Trophoblast cell (in vitro differentiated cells and primary cell): ENCODE measurements around the gene DHX29.
A peak's percentile ranks its signal among the peaks of the same experiment; 100 is the strongest.

Experiments
- DNase-seq, 2 donors: peaks; one replicate each; pipeline ENCODE4 v3.0.0-alpha.2; 2016
- H2AFZ ChIP-seq: 2 replicates; pipeline ENCODE4 v1.6.1; 2013; ENCODE audit warnings: low read length, moderate library complexity, mild to moderate bottlenecking; ENCODE audit not compliant: insufficient read depth, poor library complexity
- H2AK5ac ChIP-seq: 2 replicates; pipeline ENCODE4 v1.6.1; 2013; ENCODE audit warnings: mild to moderate bottlenecking, low read length
- H2BK120ac ChIP-seq: 2 replicates; pipeline ENCODE4 v1.6.1; 2013; ENCODE audit warnings: low read length, mild to moderate bottlenecking, moderate library complexity; ENCODE audit not compliant: insufficient read depth, poor library complexity
- H2BK12ac ChIP-seq: 2 replicates; pipeline ENCODE4 v1.6.1; 2013; ENCODE audit warnings: mild to moderate bottlenecking, low read length, moderate library complexity
- H2BK5ac ChIP-seq: 2 replicates; pipeline ENCODE4 v1.6.1; 2013; ENCODE audit warnings: low read length, low read depth, moderate library complexity, mild to moderate bottlenecking; ENCODE audit not compliant: poor library complexity
- H3K14ac ChIP-seq: 2 replicates; pipeline ENCODE4 v1.6.1; 2013; ENCODE audit warnings: mild to moderate bottlenecking, low read length
- H3K18ac ChIP-seq: 2 replicates; pipeline ENCODE4 v1.6.1; 2013; ENCODE audit warnings: mild to moderate bottlenecking, low read length
- H3K23ac ChIP-seq: 2 replicates; pipeline ENCODE4 v1.6.1; 2013; ENCODE audit warnings: low read length
- H3K27ac ChIP-seq: 2 replicates; pipeline ENCODE4 v1.5.1; 2013; ENCODE audit warnings: low read depth, mild to moderate bottlenecking, inconsistent platforms, low read length, moderate library complexity
- H3K27me3 ChIP-seq: 2 replicates; pipeline ENCODE4 v1.6.1; 2013; ENCODE audit warnings: inconsistent platforms, mild to moderate bottlenecking, low read length, moderate library complexity; ENCODE audit not compliant: insufficient read depth
- H3K36me3 ChIP-seq, 2 experiments: 1 replicate in 1 of 2; 2 replicates in 1 of 2; pipeline ENCODE4 v1.6.1; 2013; ENCODE audit warnings: low read length in 2 of 2, mild to moderate bottlenecking in 2 of 2, moderate library complexity in 1 of 2; ENCODE audit not compliant: insufficient read depth in 2 of 2, control insufficient read depth in 1 of 2
- H3K4ac ChIP-seq: 2 replicates; pipeline ENCODE4 v1.6.1; 2013; ENCODE audit warnings: low read depth, mild to moderate bottlenecking, low read length, moderate library complexity
- H3K4me1 ChIP-seq, 2 experiments: 1 replicate in 1 of 2; 2 replicates in 1 of 2; pipeline ENCODE4 v1.6.1; 2013; ENCODE audit warnings: low read length in 2 of 2, mild to moderate bottlenecking in 2 of 2, moderate library complexity in 1 of 2; ENCODE audit not compliant: insufficient read depth in 2 of 2, control insufficient read depth in 1 of 2
- H3K4me2 ChIP-seq: 2 replicates; pipeline ENCODE4 v1.6.1; 2013; ENCODE audit warnings: inconsistent platforms, mild to moderate bottlenecking, low read length, moderate library complexity
- H3K4me3 ChIP-seq: 2 replicates; pipeline ENCODE4 v1.5.1; 2013; ENCODE audit warnings: mild to moderate bottlenecking, low read depth, low read length, inconsistent platforms
- H3K79me1 ChIP-seq: one replicate; pipeline ENCODE4 v1.6.1; 2013; ENCODE audit warnings: low read length
- H3K79me2 ChIP-seq: 2 replicates; pipeline ENCODE4 v1.6.1; 2013; ENCODE audit warnings: low read length, mild to moderate bottlenecking; ENCODE audit not compliant: control insufficient read depth, insufficient read depth, poor library complexity
- H3K9ac ChIP-seq: 2 replicates; pipeline ENCODE4 v1.6.1; 2013; ENCODE audit warnings: mild to moderate bottlenecking, low read length
- H3K9me3 ChIP-seq: 2 replicates; pipeline ENCODE4 v1.6.1; 2013; ENCODE audit warnings: low read depth, mild to moderate bottlenecking, control low read depth, inconsistent platforms, low read length; ENCODE audit not compliant: insufficient read depth
- H4K12ac ChIP-seq: 2 replicates; pipeline ENCODE4 v1.6.1; 2013; ENCODE audit warnings: low read depth, mild to moderate bottlenecking, low read length, moderate library complexity
- H4K8ac ChIP-seq: 2 replicates; pipeline ENCODE4 v1.6.1; 2013; ENCODE audit warnings: low read depth, mild to moderate bottlenecking, low read length, moderate library complexity
- H4K91ac ChIP-seq: one replicate; pipeline ENCODE4 v1.6.1; 2013; ENCODE audit warnings: low read depth, mild to moderate bottlenecking, low read length, moderate library complexity
- WGBS: extraction: QIAGEN DNeasy Blood & Tissue Kit; methylation state at CpG from one replicate; pipeline ENCODE4 v1.1.7; 2013; ENCODE audit warnings: missing lambda C conversion rate; ENCODE audit not compliant: insufficient read length, insufficient coverage; ENCODE audit errors: extremely low coverage; 5-methylcytosine and 5-hydroxymethylcytosine counted together

Gene DHX29

DNA sequence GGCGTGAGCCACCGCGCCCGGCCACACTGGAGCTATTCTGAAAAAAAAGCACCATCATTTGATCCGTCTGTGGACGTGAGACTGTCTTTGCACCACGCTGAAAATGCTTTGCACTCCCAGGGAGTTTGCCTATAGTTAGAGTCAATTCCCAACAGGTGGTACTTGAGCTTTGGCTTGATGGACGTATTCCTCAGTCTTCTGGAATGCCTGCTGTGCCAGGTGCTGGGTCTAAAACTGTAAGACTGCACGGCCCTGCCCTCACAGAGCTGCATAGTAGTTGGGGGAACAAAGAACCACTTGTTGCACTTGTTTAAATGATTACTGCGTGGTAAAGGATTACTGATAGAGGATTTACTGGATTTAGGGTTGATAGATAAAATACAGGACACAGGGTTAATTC lies 70.7 kb downstream of the DHX29 start:
- no peak overlapping the region for H3K4me3 ChIP-seq
- H3K9me3 ChIP-seq = peaks cover 2% of the 10 kb centered on the region
- H3K27ac ChIP-seq = no peak overlapping the region
- H2BK12ac ChIP-seq = no peak overlapping the region
- no peak for DNase-seq
- no peaks in the 10 kb centered on the region for H3K36me3 ChIP-seq
- no peak overlapping the region for H3K9ac ChIP-seq
- H3K23ac ChIP-seq = no peak overlapping the region
- no peak overlapping the region for H2BK5ac ChIP-seq
- no peak overlapping the region for H4K8ac ChIP-seq
- H4K12ac ChIP-seq = no peak overlapping the region
- no peak overlapping the region for H3K14ac ChIP-seq
- no peak overlapping the region for H2AK5ac ChIP-seq
- no peak overlapping the region for H4K91ac ChIP-seq
- no peaks in the 10 kb centered on the region for H3K79me1 ChIP-seq
- no peak overlapping the region for H2BK120ac ChIP-seq
- H3K79me2 ChIP-seq = no peaks in the 10 kb centered on the region
- H3K27me3 ChIP-seq = peaks cover 26% of the 10 kb centered on the region
- no peak overlapping the region for H3K4me2 ChIP-seq
- no CpG with 5 or more reads among the region's 10 CpGs for WGBS
- H3K4ac ChIP-seq = no peak overlapping the region
- no peak overlapping the region for H2AFZ ChIP-seq
- H3K4me1 ChIP-seq = peaks cover 7 to 13% of the 10 kb centered on the region in 2 experiments
- H3K18ac ChIP-seq = no peak overlapping the region

DNA sequence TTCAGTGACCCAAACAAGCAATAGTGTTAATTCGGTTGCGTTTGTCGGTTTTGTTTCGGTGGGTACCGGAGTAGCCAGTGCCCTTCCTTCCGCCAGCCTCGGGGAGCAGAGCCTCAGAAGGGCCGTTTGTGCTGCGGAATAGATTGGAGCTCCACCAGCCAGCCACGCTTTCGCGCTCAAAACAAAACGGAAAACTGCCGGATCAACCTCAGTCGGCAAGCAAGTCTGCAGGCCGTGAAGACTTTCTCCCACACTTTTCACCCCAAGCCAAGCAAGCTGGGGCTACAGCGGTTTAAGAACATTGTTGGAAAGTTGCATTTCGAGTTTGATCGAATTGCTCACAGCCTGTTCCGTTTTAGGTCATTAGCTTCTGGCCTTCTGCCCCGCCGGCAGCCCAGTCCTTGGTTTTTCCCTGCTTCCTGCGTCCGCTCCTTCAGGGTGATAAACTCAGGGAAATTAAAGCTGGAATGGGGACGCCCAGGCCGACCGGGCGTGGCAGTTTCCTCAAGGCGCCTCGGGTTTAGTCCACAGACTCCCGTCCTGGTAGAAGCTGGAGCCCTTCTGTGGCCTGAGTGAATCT lies 73.3 kb downstream of the DHX29 start:
- Histone ChIP-seq H3K4me2 (peak overlapping the region; percentile 94), H4K91ac (no peak overlapping the region), H2BK5ac (no peak overlapping the region), H3K23ac (no peak overlapping the region), H4K8ac (no peak overlapping the region), H3K36me3 (no peaks in the 10 kb centered on the region), H2BK120ac (no peak overlapping the region), H3K4ac (no peak overlapping the region), H3K79me2 (no peaks in the 10 kb centered on the region), H3K9me3 (peaks cover 2% of the 10 kb centered on the region), H2BK12ac (no peak overlapping the region), H3K9ac (no peak overlapping the region), H3K14ac (no peak overlapping the region), H2AFZ (no peak overlapping the region), H3K4me3 (peak overlapping the region; percentile 67), H4K12ac (no peak overlapping the region), H3K27me3 (peaks cover 44% of the 10 kb centered on the region), H3K27ac (no peak overlapping the region), H3K18ac (no peak overlapping the region), H3K4me1 (peaks cover 11 to 18% of the 10 kb centered on the region in 2 experiments), H2AK5ac (no peak overlapping the region), H3K79me1 (no peaks in the 10 kb centered on the region)
- WGBS = no CpG with 5 or more reads among the region's 31 CpGs
- peak in 1 of 2 donors; percentile 26 for DNase-seq

DNA sequence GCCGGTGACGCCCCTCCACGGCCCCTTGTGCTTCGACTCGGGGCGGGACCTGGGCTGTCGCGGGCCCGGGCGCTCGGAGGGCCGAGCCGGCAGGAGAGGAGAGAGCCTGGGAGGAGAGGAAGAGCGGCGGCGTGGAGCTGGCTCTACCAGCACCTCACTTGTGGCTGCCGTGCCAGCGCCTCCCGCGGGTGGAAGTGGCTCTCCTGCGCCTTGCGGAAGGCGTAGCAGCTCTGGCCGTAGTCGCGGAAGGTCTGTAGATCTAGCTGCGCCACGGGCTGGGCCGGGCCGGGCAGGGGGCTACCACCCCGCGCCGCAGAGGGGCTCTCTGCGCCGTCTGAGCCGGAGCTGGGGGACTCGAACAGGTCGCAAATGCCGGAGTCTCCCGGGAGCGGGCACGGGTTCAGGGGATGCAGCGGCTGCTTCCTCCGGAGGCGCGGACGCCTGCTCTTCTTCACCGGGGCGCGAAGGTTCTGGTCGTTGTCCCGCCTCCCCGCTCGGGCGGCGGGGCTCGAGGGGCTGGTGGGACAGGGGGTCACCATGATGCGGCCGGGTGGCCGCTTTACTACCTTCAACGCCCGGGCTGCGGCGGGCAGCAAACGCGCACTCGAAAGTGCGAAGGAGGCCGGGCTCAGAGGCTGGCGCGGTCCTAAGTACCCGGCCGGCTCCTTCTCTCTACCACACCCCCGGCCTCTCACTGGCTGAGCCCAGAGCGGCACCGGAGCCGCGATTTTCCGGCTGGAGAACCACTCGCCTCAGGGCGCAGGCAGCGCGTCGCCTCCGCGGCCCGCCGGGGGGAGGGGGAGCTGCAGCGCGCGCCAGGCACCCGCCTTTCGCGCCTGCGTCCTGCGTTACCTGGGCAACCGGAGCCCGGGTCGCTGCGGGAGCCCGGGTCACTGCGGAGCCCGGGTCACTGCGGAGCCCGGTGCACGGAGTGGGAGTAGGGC lies 74.2 kb downstream of the DHX29 start, which contains the start of gene CCNO:
TSS of gene CCNO (minus strand) at position 624 of the 944 bp plus-strand sequence. CDS start at position 539, 85 bp downstream.
- H2BK5ac ChIP-seq = no peak within 1 kb of the TSS
- DNase-seq = peak; percentile 75 to 85
- H3K79me2 ChIP-seq = no peaks in the 10 kb centered on the region
- H3K9ac ChIP-seq = no peak within 1 kb of the TSS
- peaks cover 52% of the 10 kb centered on the region for H3K27me3 ChIP-seq
- no peak within 1 kb of the TSS for H3K23ac ChIP-seq
- H3K27ac ChIP-seq = no peak within 1 kb of the TSS
- H3K79me1 ChIP-seq = no peaks in the 10 kb centered on the region
- no peak within 1 kb of the TSS for H2BK12ac ChIP-seq
- no peaks in the 10 kb centered on the region for H3K36me3 ChIP-seq
- H2AFZ ChIP-seq = peak within 1 kb of the TSS; percentile 89
- no peak within 1 kb of the TSS for H2AK5ac ChIP-seq
- H3K4ac ChIP-seq = no peak within 1 kb of the TSS
- no CpG with 5 or more reads among the region's 106 CpGs for WGBS
- H4K12ac ChIP-seq = no peak within 1 kb of the TSS
- H2BK120ac ChIP-seq = no peak within 1 kb of the TSS
- no peak within 1 kb of the TSS for H3K14ac ChIP-seq
- H3K9me3 ChIP-seq = peaks cover 2% of the 10 kb centered on the region
- H4K8ac ChIP-seq = peak within 1 kb of the TSS; percentile 17
- no peak within 1 kb of the TSS for H3K18ac ChIP-seq
- no peak within 1 kb of the TSS for H4K91ac ChIP-seq
- peak within 1 kb of the TSS; percentile 94 for H3K4me2 ChIP-seq
- H3K4me3 ChIP-seq = peak within 1 kb of the TSS; percentile 67
- H3K4me1 ChIP-seq = peaks cover 11 to 18% of the 10 kb centered on the region in 2 experiments

DNA sequence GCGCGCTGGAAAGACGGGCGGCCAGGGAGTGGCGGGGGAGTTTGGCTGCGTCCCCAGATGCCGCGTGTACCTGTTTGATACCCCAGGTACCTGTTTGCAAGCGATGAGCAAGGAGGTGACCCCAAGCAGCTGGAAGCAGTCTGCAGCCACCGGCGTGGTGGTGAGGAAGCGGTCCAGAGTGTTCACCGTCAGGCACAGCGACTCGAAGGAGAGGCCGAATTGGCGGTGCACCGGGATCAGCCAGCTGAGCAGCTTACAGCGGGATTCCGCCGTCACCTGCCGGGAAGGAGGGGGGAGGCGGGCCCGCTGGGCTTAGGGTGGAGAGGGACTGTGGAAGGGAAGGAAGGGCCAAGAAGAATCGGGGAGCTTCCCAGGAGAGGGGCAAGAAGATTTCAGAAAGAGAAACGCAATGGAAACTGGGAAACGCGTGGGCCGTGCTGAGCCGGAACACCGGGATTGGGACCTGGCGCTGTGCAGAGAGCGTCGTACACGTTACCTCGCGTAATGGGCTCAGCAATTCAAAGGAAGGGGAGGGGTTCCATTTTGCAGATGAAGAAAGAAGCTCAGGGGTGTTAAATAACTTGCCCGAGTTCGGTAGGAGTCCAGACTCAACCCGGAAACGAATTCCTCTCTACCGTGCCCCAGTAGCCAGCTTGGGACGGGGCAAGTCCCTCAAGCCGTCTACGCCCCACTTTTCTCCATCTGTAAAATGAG lies 75.1 kb downstream of the DHX29 start:
- Histone ChIP-seq H4K12ac (no peak overlapping the region), H2AK5ac (no peak overlapping the region), H3K27ac (no peak overlapping the region), H3K36me3 (no peaks in the 10 kb centered on the region), H3K4ac (no peak overlapping the region), H3K18ac (no peak overlapping the region), H2AFZ (peak overlapping the region; percentile 89), H3K14ac (no peak overlapping the region), H3K4me2 (peak overlapping the region; percentile 94), H3K27me3 (peaks cover 61% of the 10 kb centered on the region), H3K23ac (no peak overlapping the region), H2BK12ac (no peak overlapping the region), H3K9me3 (peaks cover under 1% of the 10 kb centered on the region), H3K4me3 (peak overlapping the region; percentile 67), H2BK5ac (no peak overlapping the region), H3K79me1 (no peaks in the 10 kb centered on the region), H4K8ac (no peak overlapping the region), H3K9ac (no peak overlapping the region), H2BK120ac (no peak overlapping the region), H4K91ac (no peak overlapping the region), H3K4me1 (peaks cover 11 to 21% of the 10 kb centered on the region in 2 experiments), H3K79me2 (no peaks in the 10 kb centered on the region)
- peak in 1 of 2 donors; percentile 48 for DNase-seq
- WGBS = no CpG with 5 or more reads among the region's 45 CpGs
